ENCODE results near the gene KLF3. TPM values are rescaled to one million over a fixed set of nuclear protein-coding genes. Genes with fewer than 3 reads are reported as not detected.

KLF3 gene
- total and polyA plus RNA-seq, 11 donors, result 7.4 to 36.4 (median 20.8) TPM

GRCh38 chr4:38670109-38670901 lies 6.3 kb downstream of the KLF3 start:
- no peak for DNase-seq
- Histone ChIP-seq H3K4me1 (peaks cover 37 to 98% (median 87%) of the 10 kb centered on the region in 12 donors), H3K27ac (peak overlapping the region; percentile 20 to 100 (median 99)), H3K9me3 (no peaks in the 10 kb centered on the region), H3K36me3 (no peaks in the 10 kb centered on the region), H3K27me3 (no peaks in the 10 kb centered on the region), H3K4me3 (peak overlapping the region in 9 of 12 donors; percentile 1 to 81 (median 18))
- ATAC-seq, result no peak
- WGBS, 4 donors, result 64 to 74% (median 68%) methylated on average over 6 of the region's 6 CpGs
- TF ChIP-seq POLR2A (IDR thresholded peaks at IDR 0.05), result no peak
- TF ChIP-seq CTCF (IDR thresholded peaks at IDR 0.05), result no peak
- intact Hi-C loops (cut with DNase I), result loop anchor here in 7 of 10 donors (5.0 to 10.0 kb wide), 6 partner anchors 348 to 986 kb away; partner anchors contain the start of gene RELL1 (in 1 of the 7)

- WGBS, 4 donors, result 43 to 59% (median 53%) methylated on average over 10 of the region's 10 CpGs
- H3K4me1 ChIP-seq, result peaks cover 40 to 99% (median 93%) of the 10 kb centered on the region in 12 donors
- TF ChIP-seq CTCF (IDR thresholded peaks at IDR 0.05), result no peak
- no peak for TF ChIP-seq POLR2A (IDR thresholded peaks at IDR 0.05)
These were observed 7.1 kb downstream of the KLF3 start for GRCh38 chr4:38670939-38671591.

GRCh38 chr4:38671592-38671940 lies 7.6 kb downstream of the KLF3 start:
- DNase-seq (no peak), ATAC-seq (no peak)
- TF ChIP-seq POLR2A (IDR thresholded peaks at IDR 0.05) (no peak), CTCF (IDR thresholded peaks at IDR 0.05) (no peak)
- Histone ChIP-seq H3K4me3 (peak overlapping the region in 5 of 12 donors; percentile 8 to 81 (median 28)), H3K36me3 (no peaks in the 10 kb centered on the region), H3K27ac (peak overlapping the region; percentile 73 to 100 (median 99)), H3K4me1 (peaks cover 39 to 99% (median 94%) of the 10 kb centered on the region in 12 donors), H3K9me3 (no peaks in the 10 kb centered on the region), H3K27me3 (no peaks in the 10 kb centered on the region)
- 54 to 67% (median 61%) methylated on average over 5 of the region's 5 CpGs for WGBS, 4 donors
- intact Hi-C loops (cut with DNase I), result loop anchor here in 7 of 10 donors (5.0 to 10.0 kb wide), 6 partner anchors 349 to 987 kb away; partner anchors contain the start of gene RELL1 (in 1 of the 7)

More at GRCh38 chr4:38670939-38671591, 7.1 kb downstream of the KLF3 start:
- intact Hi-C loops (cut with DNase I), result loop anchor here in 7 of 10 donors (5.0 to 10.0 kb wide), 6 partner anchors 349 to 986 kb away; partner anchors contain the start of gene RELL1 (in 1 of the 7)
- DNase-seq (peak in 1 of 5 donors; percentile 33), ATAC-seq (no peak)
- Histone ChIP-seq H3K27ac (peak overlapping the region; percentile 20 to 100 (median 99)), H3K9me3 (no peaks in the 10 kb centered on the region), H3K36me3 (no peaks in the 10 kb centered on the region), H3K4me3 (peak overlapping the region in 9 of 12 donors; percentile 1 to 81 (median 18)), H3K27me3 (no peaks in the 10 kb centered on the region)

GRCh38 chr4:38672074-38672396 lies 8.0 kb downstream of the KLF3 start:
- no peaks in the 10 kb centered on the region for H3K9me3 ChIP-seq
- DNase-seq (no peak), ATAC-seq (no peak)
- intact Hi-C loops (cut with DNase I), result loop anchor here in 7 of 10 donors (5.0 to 10.0 kb wide), 6 partner anchors 350 to 987 kb away; partner anchors contain the start of gene RELL1 (in 1 of the 7)
- no peaks in the 10 kb centered on the region for H3K27me3 ChIP-seq
- no peaks in the 10 kb centered on the region for H3K36me3 ChIP-seq
- peak overlapping the region; percentile 73 to 100 (median 99) for H3K27ac ChIP-seq
- peaks cover 39 to 99% (median 97%) of the 10 kb centered on the region in 12 donors for H3K4me1 ChIP-seq
- TF ChIP-seq CTCF (IDR thresholded peaks at IDR 0.05) (no peak), POLR2A (IDR thresholded peaks at IDR 0.05) (no peak)
- WGBS, 4 donors, result 35 to 76% (median 57%) methylated on average over 3 of the region's 3 CpGs
- peak overlapping the region in 7 of 12 donors; percentile 5 to 42 (median 17) for H3K4me3 ChIP-seq

Data from heart left ventricle (tissue), 16 donors.